GM23338 (cell line): ENCODE measurements around the gene UVSSA. TPM values are rescaled to one million over a fixed set of nuclear protein-coding genes. Genes with fewer than 3 reads are reported as not detected.

ENCODE experiments used
- ATAC-seq: fragments of 200-7000 bp; cut with Tn5 transposase; 3 replicates; pipeline ENCODE4 v1.9.1; 2020
- DNase-seq: peaks from one replicate; pipeline ENCODE4 v3.0.0-alpha.2; 2015; ENCODE audit warnings: low spot score
- H2AFZ ChIP-seq: fragments of 200-600 bp; sonication (generic); 2 replicates; pipeline ENCODE4 v1.8.0; 2016; ENCODE audit warnings: antibody characterized with exemption, mild to moderate bottlenecking, moderate library complexity
- H3F3A ChIP-seq: fragments of 200-600 bp; sonication (generic); replicated peaks from 2 replicates; pipeline ENCODE4 v1.8.0; 2017; ENCODE audit warnings: antibody characterized with exemption, mixed run types, low read depth
- H3K27ac ChIP-seq: fragments of 200-600 bp; sonication (generic); 2 replicates; pipeline ENCODE4 v1.6.1; 2016; ENCODE audit warnings: low read depth
- H3K27me3 ChIP-seq: fragments of 200-600 bp; sonication (generic); 2 replicates; pipeline ENCODE4 v1.8.0; 2016; ENCODE audit warnings: mild to moderate bottlenecking, mixed run types, moderate library complexity; ENCODE audit not compliant: insufficient read depth
- H3K36me3 ChIP-seq: fragments of 200-600 bp; sonication (generic); 2 replicates; pipeline ENCODE4 v1.8.0; 2016; ENCODE audit warnings: mild to moderate bottlenecking; ENCODE audit not compliant: insufficient read depth
- H3K4me1 ChIP-seq: fragments of 200-600 bp; sonication (generic); 2 replicates; pipeline ENCODE4 v1.8.0; 2016; ENCODE audit warnings: mild to moderate bottlenecking, moderate library complexity; ENCODE audit not compliant: insufficient read depth
- H3K4me2 ChIP-seq: fragments of 200-600 bp; sonication (generic); 2 replicates; pipeline ENCODE4 v1.7.1; 2017; ENCODE audit warnings: mixed run types
- H3K4me3 ChIP-seq: fragments of 200-600 bp; sonication (generic); 2 replicates; pipeline ENCODE4 v1.6.1; 2016; ENCODE audit warnings: mixed run types
- H3K79me2 ChIP-seq: fragments of 200-600 bp; sonication (generic); replicated peaks from 2 replicates; pipeline ENCODE4 v1.8.0; 2017; ENCODE audit warnings: mild to moderate bottlenecking; ENCODE audit not compliant: insufficient read depth
- H3K9me2 ChIP-seq: fragments of 200-600 bp; sonication (generic); 2 replicates; pipeline ENCODE4 v1.8.0; 2017; ENCODE audit not compliant: insufficient read depth
- H4K20me1 ChIP-seq: fragments of 200-600 bp; sonication (generic); replicated peaks from 2 replicates; pipeline ENCODE4 v1.8.0; 2017; ENCODE audit warnings: mild to moderate bottlenecking; ENCODE audit not compliant: insufficient read depth
- H3K27ac Mint-ChIP-seq: 2 replicates; pipeline ENCODE4 v1.8.0; 2020; ENCODE audit warnings: inconsistent platforms, mild to moderate bottlenecking, moderate library complexity, mixed read lengths
- H3K27me3 Mint-ChIP-seq: 3 replicates; pipeline ENCODE4 v1.8.0; 2022; ENCODE audit warnings: low read depth, mild to moderate bottlenecking, moderate library complexity, mixed read lengths, inconsistent platforms; ENCODE audit not compliant: insufficient read depth, poor library complexity
- H3K36me3 Mint-ChIP-seq: 3 replicates; pipeline ENCODE4 v1.8.0; 2021; ENCODE audit warnings: low read depth, mild to moderate bottlenecking, inconsistent platforms, moderate library complexity, mixed read lengths
- H3K4me1 Mint-ChIP-seq: 3 replicates; pipeline ENCODE4 v1.8.0; 2020; ENCODE audit warnings: mild to moderate bottlenecking, inconsistent platforms, mixed read lengths
- H3K4me3 Mint-ChIP-seq: 3 replicates; pipeline ENCODE4 v1.8.0; 2021; ENCODE audit warnings: moderate library complexity, mild to moderate bottlenecking, inconsistent platforms, mixed read lengths
- H3K9me3 Mint-ChIP-seq: 3 replicates; pipeline ENCODE4 v1.8.0; 2020; ENCODE audit warnings: moderate library complexity, mild to moderate bottlenecking, inconsistent platforms, mixed read lengths
- CREB1 ChIP-seq: fragments of 250-450 bp; sonication (Bioruptor Pico); IDR thresholded peaks from 2 replicates; pipeline ENCODE4 v1.5.0; 2020; ENCODE audit warnings: low read depth, mild to moderate bottlenecking, moderate library complexity
- CTCF ChIP-seq, 2 experiments: fragments of 200-600 bp in 1 of 2; sonication (generic) in 1 of 2; conservative IDR thresholded peaks; 2 replicates each; pipeline versions ENCODE4 v1.5.1 to v1.6.1; 2016 to 2017; ENCODE audit warnings: antibody characterized with exemption in 2 of 2, low read depth in 2 of 2, mild to moderate bottlenecking in 2 of 2, moderate library complexity in 1 of 2
- ETS1 ChIP-seq: IDR thresholded peaks from 2 replicates; pipeline ENCODE4 v1.6.1; 2016; ENCODE audit warnings: antibody characterized with exemption
- EZH2 ChIP-seq: fragments of 200-600 bp; sonication (generic); IDR thresholded peaks from one replicate; pipeline ENCODE4 v1.8.0; 2017; ENCODE audit warnings: antibody characterized with exemption, mild to moderate bottlenecking, low read depth; ENCODE audit not compliant: unreplicated experiment
- EZH2phosphoT487 ChIP-seq: fragments of 200-600 bp; sonication (generic); IDR thresholded peaks from one replicate; pipeline ENCODE4 v1.8.1; 2018; ENCODE audit warnings: antibody characterized with exemption; ENCODE audit not compliant: unreplicated experiment
- JUNB ChIP-seq: IDR thresholded peaks from one replicate; pipeline ENCODE4 v1.6.1; 2016; ENCODE audit warnings: antibody characterized with exemption; ENCODE audit not compliant: unreplicated experiment
- NANOG ChIP-seq: IDR thresholded peaks from 2 replicates; pipeline ENCODE4 v1.6.1; 2016; ENCODE audit warnings: antibody characterized with exemption, borderline replicate concordance
- POLR2AphosphoS5 ChIP-seq: IDR thresholded peaks from 2 replicates; pipeline ENCODE4 v1.6.1; 2016; ENCODE audit warnings: antibody characterized with exemption, low read depth
- REST ChIP-seq: IDR thresholded peaks from one replicate; pipeline ENCODE4 v1.6.1; 2018; ENCODE audit warnings: antibody characterized with exemption; ENCODE audit not compliant: unreplicated experiment
- STAT1 ChIP-seq: IDR thresholded peaks from one replicate; pipeline ENCODE4 v1.6.1; 2016; ENCODE audit warnings: antibody characterized with exemption; ENCODE audit not compliant: unreplicated experiment
- ZNF114 ChIP-seq: fragments of 250-450 bp; sonication (Bioruptor Pico); IDR thresholded peaks from 2 replicates; pipeline ENCODE4 v1.5.0; 2020; ENCODE audit warnings: mild to moderate bottlenecking, moderate library complexity
- ZNF331 ChIP-seq: fragments of 250-450 bp; sonication (Bioruptor Pico); IDR thresholded peaks from 2 replicates; pipeline ENCODE4 v1.5.0; 2020; ENCODE audit warnings: low read depth, mild to moderate bottlenecking, moderate library complexity
- ZNF462 ChIP-seq: fragments of 250-450 bp; sonication (Bioruptor Pico); IDR thresholded peaks from 2 replicates; pipeline ENCODE4 v1.5.0; 2020; ENCODE audit warnings: mild to moderate bottlenecking, moderate library complexity
- polyA plus RNA-seq: library from polyadenylated mRNA; unstranded; fragments of >200 nt; fragmentation: Nextera tagmentation; extraction: Ambion mirVana; gene quantifications from 2 replicates; pipeline ENCODE4 v1.2.1, GENCODE V29; 2016
- total RNA-seq: library from RNA; depleted of rRNA; stranded (reverse); fragments of >200 nt; shearing (Covaris generic); gene quantifications from 2 replicates; pipeline ENCODE4 v1.2.3, GENCODE V29; 2014

Gene UVSSA
- total and polyA plus RNA-seq, 2 experiments from 2014 or later, result 6.5 to 27.7 TPM

GRCh38 chr4:1316537-1317168, 30.4 kb upstream of the UVSSA start:
- no peak overlapping the region for H3K4me3 Mint-ChIP-seq
- H3K4me1 Mint-ChIP-seq, result peaks cover 7% of the 10 kb centered on the region
- DNase-seq, result no peak
- no peak for TF ChIP-seq JUNB
- TF ChIP-seq POLR2AphosphoS5, result no peak
- no peak for TF ChIP-seq CREB1 (CRISPR knock-in tag)
- no peak for TF ChIP-seq EZH2
- no peak for TF ChIP-seq EZH2phosphoT487
- TF ChIP-seq STAT1, result no peak
- no peak for TF ChIP-seq ZNF462 (CRISPR knock-in tag)
- TF ChIP-seq ZNF331 (CRISPR knock-in tag), result no peak
- TF ChIP-seq ZNF114, result no peak
- no peak for TF ChIP-seq REST
- TF ChIP-seq NANOG, result no peak
- no peak for TF ChIP-seq ETS1
- no peak for TF ChIP-seq CTCF (conservative IDR thresholded peaks at IDR 0.05; ENCODE audit: low read depth in 2 of 2)
- peaks cover 6% of the 10 kb centered on the region; the same call in 2 of the 3 replicates for H3K9me3 Mint-ChIP-seq
- H3K36me3 Mint-ChIP-seq, result peaks cover 86% of the 10 kb centered on the region
- Histone ChIP-seq H3K27ac (no peak overlapping the region), H3F3A (0 out of 2 replicates have a peak, but pooled peaks cover 3% of the 10 kb centered on the region), H3K36me3 (peaks cover 20% of the 10 kb centered on the region), H3K4me3 (no peak overlapping the region), H3K4me2 (no peak overlapping the region), H3K4me1 (no peaks in the 10 kb centered on the region), H3K79me2 (peaks cover 32% of the 10 kb centered on the region), H3K27me3 (no peaks in the 10 kb centered on the region), H2AFZ (no peak overlapping the region), H3K9me2 (no peaks in the 10 kb centered on the region), H4K20me1 (peaks cover 4% of the 10 kb centered on the region)
- ATAC-seq, result no peak
- H3K27ac Mint-ChIP-seq, result no peak overlapping the region
- no peaks in the 10 kb centered on the region for H3K27me3 Mint-ChIP-seq
